Cardiac muscle cell (in vitro differentiated cells and primary cell): Measurements from ENCODE around the gene MAPRE2. TPM values are rescaled to one million over a fixed set of nuclear protein-coding genes. Genes with fewer than 3 reads are reported as not detected.

ENCODE experiments used
- DNase-seq, 2 donors: peaks; one replicate each; pipeline versions ENCODE4 v3.0.0 to v3.0.0-alpha.2; 2010 to 2017; ENCODE audit warnings: low read depth in 1 of 2, low spot score in 1 of 2
- H3K27ac ChIP-seq: fragments of 200-600 bp; sonication (generic); 2 replicates; pipeline ENCODE4 v1.5.1; 2016
- H3K27me3 ChIP-seq: fragments of 200-600 bp; sonication (generic); 2 replicates; pipeline ENCODE4 v1.6.0; 2016; ENCODE audit warnings: control low read depth
- H3K36me3 ChIP-seq: fragments of 200-600 bp; sonication (generic); 2 replicates; pipeline ENCODE4 v1.5.1; 2016; ENCODE audit warnings: control low read depth
- H3K4me1 ChIP-seq: fragments of 200-600 bp; sonication (generic); 2 replicates; pipeline ENCODE4 v1.8.1; 2017; ENCODE audit warnings: low read depth, mild to moderate bottlenecking, mixed run types
- H3K4me3 ChIP-seq: fragments of 200-600 bp; sonication (generic); 2 replicates; pipeline ENCODE4 v1.5.1; 2016; ENCODE audit warnings: mild to moderate bottlenecking
- H3K9me3 ChIP-seq: fragments of 200-600 bp; sonication (generic); 2 replicates; pipeline ENCODE4 v1.5.1; 2017; ENCODE audit warnings: low read depth, mild to moderate bottlenecking, control low read depth
- CTCF ChIP-seq: IDR thresholded peaks from 2 replicates; pipeline ENCODE4 v1.5.1; 2012; ENCODE audit warnings: low read depth, mild to moderate bottlenecking, low read length
- polyA plus RNA-seq: library from polyadenylated mRNA; unstranded; fragments of >200 nt; fragmentation: Nextera tagmentation; extraction: Ambion mirVana; gene quantifications from 2 replicates; pipeline ENCODE4 v1.2.1, GENCODE V29; 2016
- total RNA-seq: library from RNA; depleted of rRNA; stranded (reverse); fragments of >200 nt; gene quantifications from 2 replicates; pipeline ENCODE4 v1.2.3, GENCODE V29; 2016

Gene MAPRE2
- total and polyA plus RNA-seq, 2 experiments from 2014 or later = 20.3 to 31.0 TPM

GRCh38 chr18:35027206-35027605, 14.0 kb upstream of the MAPRE2 start:
- Histone ChIP-seq H3K4me1 (no peaks in the 10 kb centered on the region), H3K27ac (no peak overlapping the region), H3K27me3 (no peaks in the 10 kb centered on the region), H3K9me3 (no peaks in the 10 kb centered on the region), H3K36me3 (no peaks in the 10 kb centered on the region), H3K4me3 (no peak overlapping the region)
- no peak for DNase-seq
- TF ChIP-seq CTCF = no peak

GRCh38 chr18:35028536-35028935, 12.7 kb upstream of the MAPRE2 start:
- Histone ChIP-seq H3K9me3 (no peaks in the 10 kb centered on the region), H3K4me1 (no peaks in the 10 kb centered on the region), H3K27me3 (no peaks in the 10 kb centered on the region), H3K27ac (no peak overlapping the region), H3K36me3 (no peaks in the 10 kb centered on the region), H3K4me3 (no peak overlapping the region)
- TF ChIP-seq CTCF = no peak
- peak in 1 of 2 donors; percentile 73 for DNase-seq

- H3K9me3 ChIP-seq = no peaks in the 10 kb centered on the region
- no peak overlapping the region for H3K27ac ChIP-seq
- H3K36me3 ChIP-seq = no peaks in the 10 kb centered on the region
- TF ChIP-seq CTCF = no peak
- no peak overlapping the region for H3K4me3 ChIP-seq
- H3K4me1 ChIP-seq = no peaks in the 10 kb centered on the region
- peak in 1 of 2 donors; percentile 58 for DNase-seq
- no peaks in the 10 kb centered on the region for H3K27me3 ChIP-seq
Observed at GRCh38 chr18:35029103-35029502, 12.1 kb upstream of the MAPRE2 start.

- DNase-seq = no peak
- Histone ChIP-seq H3K27ac (no peak overlapping the region), H3K36me3 (no peaks in the 10 kb centered on the region), H3K4me3 (no peak overlapping the region), H3K9me3 (no peaks in the 10 kb centered on the region), H3K27me3 (no peaks in the 10 kb centered on the region), H3K4me1 (no peaks in the 10 kb centered on the region)
- TF ChIP-seq CTCF = no peak
Observed at GRCh38 chr18:35029770-35030169, 11.4 kb upstream of the MAPRE2 start.

- no peak overlapping the region for H3K4me3 ChIP-seq
- no peaks in the 10 kb centered on the region for H3K27me3 ChIP-seq
- no peak overlapping the region for H3K27ac ChIP-seq
- H3K9me3 ChIP-seq = no peaks in the 10 kb centered on the region
- DNase-seq = no peak
- no peaks in the 10 kb centered on the region for H3K4me1 ChIP-seq
- no peak for TF ChIP-seq CTCF
- H3K36me3 ChIP-seq = no peaks in the 10 kb centered on the region
Observed at GRCh38 chr18:35030277-35030989, 10.8 kb upstream of the MAPRE2 start.

- Histone ChIP-seq H3K9me3 (no peaks in the 10 kb centered on the region), H3K4me3 (no peak overlapping the region), H3K4me1 (no peaks in the 10 kb centered on the region), H3K27me3 (no peaks in the 10 kb centered on the region), H3K27ac (no peak overlapping the region), H3K36me3 (no peaks in the 10 kb centered on the region)
- no peak for DNase-seq
- no peak for TF ChIP-seq CTCF
Observed at GRCh38 chr18:35032113-35032512, 9.1 kb upstream of the MAPRE2 start.
